ENCODE results near the gene CDC14B.

GRCh38 chr9:96609732-96610131, 9.9 kb downstream of the CDC14B start:
- no peak for TF ChIP-seq POLR2A (IDR thresholded peaks at IDR 0.05)
- no peak for TF ChIP-seq CTCF (IDR thresholded peaks at IDR 0.05)
- TF ChIP-seq EP300 (IDR thresholded peaks at IDR 0.05) = no peak

All from upper lobe of left lung (tissue), 4 donors.